Measurements from ENCODE around the gene STRIT1.
"Not testable (repeated sequence)": the region's sequence is repeated elsewhere in the genome, so short reads cannot be mapped to it uniquely, and the experiment has no call there.

Gene STRIT1

GRCh38 chr3:155312781-155313180, 19.3 kb upstream of the STRIT1 start:
- DNase-seq: no peak

DNA sequence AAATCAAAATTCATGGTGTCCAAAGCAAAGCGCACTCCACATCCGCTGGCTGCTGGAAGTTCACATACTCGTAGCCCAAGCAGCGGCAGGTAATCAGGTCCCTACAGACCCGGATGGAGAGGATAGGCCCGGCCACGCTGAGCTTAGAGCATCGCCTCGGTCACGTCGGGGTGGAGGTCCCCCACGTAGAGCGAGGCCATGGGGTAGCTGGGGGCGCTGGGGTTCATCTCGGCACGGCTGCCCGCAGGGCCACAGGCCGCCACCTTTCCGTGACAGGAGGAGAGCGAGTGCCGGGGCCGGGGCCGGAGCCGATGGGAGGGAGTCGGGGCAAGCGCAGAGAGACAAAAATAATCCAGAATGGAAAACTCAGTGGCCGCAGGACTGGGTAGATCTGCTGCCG, 16.1 kb upstream of the STRIT1 start:
- DNase-seq: no peak

GRCh38 chr3:155308831-155309230, 15.3 kb upstream of the STRIT1 start:
- DNase-seq: no peak

GRCh38 chr3:155307183-155307582, 13.7 kb upstream of the STRIT1 start:
- DNase-seq: no peak

- no peak for DNase-seq
Observed at GRCh38 chr3:155304394-155304793, 10.9 kb upstream of the STRIT1 start.

GRCh38 chr3:155303540-155304097, 10.1 kb upstream of the STRIT1 start:
- no peak for DNase-seq

DNA sequence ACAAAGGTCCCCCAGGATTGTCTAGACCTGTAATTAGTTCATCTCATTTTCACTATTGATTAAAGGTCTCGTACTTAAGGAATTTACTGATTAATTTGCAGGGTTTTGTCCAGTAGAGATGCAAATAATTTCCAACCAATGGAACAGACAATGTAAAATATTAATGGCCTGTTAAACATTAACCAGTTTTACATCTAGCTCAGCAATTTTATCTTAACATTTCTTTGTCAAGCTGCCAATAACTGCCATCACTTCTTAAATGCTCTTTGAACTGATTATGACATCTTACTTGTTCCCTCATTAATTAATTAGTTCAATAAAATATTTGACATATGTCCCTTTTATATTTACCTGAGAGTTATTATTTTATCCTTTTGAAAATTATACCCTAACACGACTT, 9.4 kb upstream of the STRIT1 start:
- DNase-seq: no peak

DNA sequence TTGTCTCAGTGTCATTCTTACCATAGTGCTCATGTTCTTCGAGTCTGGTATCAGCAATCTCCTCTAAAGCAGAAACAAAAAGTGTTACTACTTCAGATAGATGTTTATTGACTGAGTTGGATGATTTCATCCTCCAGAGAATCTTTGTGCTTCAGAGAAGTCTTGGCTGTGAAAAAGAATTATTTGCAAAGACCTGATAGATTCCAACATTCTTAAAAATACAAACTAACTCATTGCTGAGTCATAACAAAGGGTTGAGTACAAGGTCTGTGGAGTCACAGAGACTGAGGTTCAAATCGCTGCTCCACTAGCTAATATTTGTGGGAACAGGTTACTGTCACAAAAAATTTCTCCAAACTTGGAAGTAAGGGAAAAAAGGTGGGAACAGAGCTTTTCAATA, 9.0 kb upstream of the STRIT1 start:
- DNase-seq: no peak

DNA sequence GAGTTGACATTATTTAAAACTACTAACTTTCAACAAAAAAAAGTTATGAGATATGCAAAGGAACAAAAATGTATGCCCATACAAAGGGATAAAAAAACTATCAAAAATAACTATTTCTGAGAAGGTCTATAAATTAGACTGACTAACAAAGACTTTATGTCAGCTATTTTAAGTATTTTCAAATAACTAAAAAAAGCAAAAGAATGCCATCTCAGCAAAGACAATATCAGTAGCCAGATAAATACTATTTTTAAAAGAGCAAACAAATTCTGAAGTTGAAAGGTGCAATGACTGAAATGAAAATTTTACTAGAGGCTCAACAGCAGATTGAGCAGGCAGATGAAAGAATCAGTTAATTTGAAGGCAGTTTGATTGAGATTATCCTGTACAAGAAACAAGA, 3.6 kb upstream of the STRIT1 start:
- DNase-seq: no peak

GRCh38 chr3:155296413-155296812, 2.9 kb upstream of the STRIT1 start:
- DNase-seq: no peak

DNA sequence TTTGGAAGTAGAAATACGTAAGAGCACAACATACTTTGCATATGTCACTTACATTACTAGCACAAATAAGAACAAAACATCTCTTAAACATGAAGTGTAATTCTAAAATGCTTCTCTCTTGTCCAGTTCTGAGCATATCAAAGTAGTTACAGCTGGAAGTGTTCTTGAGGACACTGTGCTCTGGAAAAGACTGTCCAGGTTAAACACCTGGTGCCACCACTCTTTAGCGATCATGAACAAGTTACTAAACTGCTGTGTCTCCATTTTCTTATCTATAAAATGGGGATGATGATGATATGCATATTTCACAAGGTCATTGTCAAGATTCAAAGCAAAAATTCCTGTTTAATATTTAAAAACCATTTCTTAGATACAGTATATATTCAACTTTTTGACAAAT, 790 bp downstream of the STRIT1 start:
- DNase-seq: no peak

DNA sequence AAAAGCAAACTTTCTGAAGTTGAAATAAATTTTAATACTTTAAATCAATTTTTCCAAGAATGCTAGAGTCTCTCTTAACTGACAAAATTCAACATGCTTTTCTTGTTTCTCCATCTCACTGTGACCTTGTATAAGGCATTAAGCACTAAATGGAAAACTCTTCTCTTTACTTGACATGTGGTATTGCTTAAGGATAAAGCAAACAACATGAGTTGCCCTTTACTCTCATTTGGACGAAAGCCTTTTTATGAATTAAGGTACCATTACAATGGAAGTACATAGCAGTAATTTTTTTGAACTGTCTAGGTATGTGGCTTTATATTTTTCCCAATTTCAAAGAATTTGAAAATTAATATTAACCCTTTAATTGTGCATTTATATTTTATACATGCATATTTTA, 1.4 kb downstream of the STRIT1 start:
- DNase-seq: no peak

GRCh38 chr3:155286736-155287135, 6.7 kb downstream of the STRIT1 start:
- no peak for DNase-seq

DNA sequence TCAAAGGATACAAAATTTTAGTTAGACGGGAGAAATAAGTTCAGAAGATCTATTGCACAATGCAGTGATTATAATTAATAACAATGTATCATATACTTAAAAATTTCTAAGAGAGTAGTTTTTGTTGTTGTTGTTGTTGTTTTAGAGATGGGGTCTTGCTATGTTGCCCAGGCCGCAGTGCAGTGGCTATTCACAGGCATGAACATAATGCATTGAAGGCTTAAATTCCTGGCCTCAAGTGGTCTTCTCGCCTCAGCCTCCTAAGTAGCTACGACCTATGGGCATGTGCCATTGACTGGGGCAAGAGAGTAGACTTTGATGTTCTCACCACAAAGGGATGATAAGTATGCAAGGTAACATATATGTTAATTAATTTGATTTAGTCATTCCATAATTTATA, 7.5 kb downstream of the STRIT1 start:
- no peak for DNase-seq

DNA sequence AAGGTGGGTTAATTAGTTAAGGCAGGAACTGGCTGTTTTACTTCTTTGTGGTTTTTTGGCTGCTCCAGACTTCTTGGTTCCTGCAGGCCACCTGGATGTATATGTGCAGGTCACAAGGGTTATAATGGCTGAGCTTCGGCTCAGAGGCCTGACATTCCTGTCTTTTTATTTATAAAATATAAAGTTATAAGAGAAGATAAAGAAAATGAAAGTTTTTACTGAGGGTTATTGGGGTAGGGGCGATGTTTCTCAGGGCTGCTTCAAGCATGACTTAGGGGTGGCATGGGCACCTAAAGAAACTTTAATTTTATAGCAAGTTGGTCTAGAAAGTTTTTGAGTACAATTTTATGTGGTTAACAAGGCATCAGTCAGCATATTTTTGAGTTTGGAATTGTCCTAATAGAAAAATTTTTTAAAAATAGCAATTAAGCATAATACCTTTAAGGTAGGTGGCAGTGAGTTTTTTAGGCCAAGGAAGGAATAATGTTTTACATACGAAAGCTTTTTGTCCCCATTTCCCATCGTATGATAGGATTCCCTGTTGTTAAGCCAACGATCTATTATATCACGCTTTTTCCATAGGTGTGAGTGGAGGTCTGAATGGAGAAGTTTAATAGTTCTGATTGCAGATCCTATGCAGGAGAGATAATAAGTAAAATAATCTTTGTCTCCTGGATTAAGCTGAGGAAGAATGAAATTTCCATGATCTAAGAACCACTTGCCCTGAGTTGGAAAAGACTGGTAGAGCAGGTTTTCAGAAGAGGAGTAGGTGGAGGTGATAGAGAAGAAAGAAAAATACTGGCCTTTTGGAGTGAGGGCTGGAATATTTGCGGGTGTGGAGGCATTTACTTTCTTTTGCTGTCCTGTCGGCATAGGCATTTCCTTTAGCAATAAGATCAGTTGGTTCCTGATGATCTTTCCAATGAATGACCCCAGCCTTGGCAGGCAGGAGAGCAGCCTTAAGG, 10.1 kb downstream of the STRIT1 start:
- DNase-seq: no peak

DNA sequence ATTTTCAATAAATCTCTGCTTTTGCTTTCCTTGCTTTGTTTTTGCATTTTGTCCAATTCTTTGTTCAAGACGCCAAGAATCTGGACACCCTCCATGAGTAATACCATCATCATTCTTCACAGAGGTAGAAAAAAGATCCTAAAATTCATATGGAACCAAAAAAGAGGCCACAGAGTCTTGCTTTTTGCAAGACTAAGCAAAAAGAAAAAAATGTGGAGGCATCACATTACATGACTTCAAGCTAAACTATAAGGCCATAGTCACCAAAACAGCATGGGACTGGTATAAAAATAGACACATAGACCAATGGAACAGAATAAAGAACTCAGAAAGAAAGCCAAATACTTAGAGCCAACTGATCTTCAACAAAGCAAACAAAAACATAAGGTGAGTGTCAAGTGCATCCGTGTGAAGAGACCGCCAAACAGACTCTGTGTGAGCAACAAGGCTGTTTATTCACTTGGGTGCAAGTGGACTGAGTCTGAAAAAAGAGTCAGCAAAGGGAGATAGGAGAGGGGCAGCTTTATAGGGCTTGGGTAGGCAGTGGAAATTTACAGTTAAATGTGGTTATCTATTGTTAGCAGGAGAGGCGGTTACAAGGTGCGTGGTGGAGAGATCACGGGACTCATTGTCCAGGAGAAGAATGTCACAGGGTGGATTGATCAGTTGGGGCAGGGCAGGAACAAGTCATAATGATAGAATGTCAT, 10.9 kb downstream of the STRIT1 start:
- DNase-seq: no peak

GRCh38 chr3:155281912-155282311, 11.6 kb downstream of the STRIT1 start:
- no peak for DNase-seq

DNA sequence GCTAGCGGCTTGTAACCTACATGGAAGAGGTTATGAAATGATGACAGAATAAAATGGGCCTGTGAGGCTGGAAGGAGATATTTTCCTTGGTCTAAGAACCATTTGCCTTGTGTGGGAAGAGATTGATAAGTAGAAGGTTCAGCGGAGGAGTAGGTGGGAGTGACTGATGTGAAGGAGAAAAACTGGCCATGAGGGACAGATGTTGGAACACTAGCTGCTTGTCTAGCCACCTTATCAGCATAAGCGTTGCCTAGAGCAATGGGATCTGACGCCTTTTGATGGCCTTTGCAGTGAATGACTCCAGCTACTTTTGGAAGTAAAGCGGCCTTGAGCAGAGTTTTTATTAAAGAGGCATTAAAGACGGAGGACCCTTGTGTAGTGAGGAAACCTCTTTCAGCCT, 17.4 kb downstream of the STRIT1 start:
- not testable (repeated sequence) for DNase-seq

DNA sequence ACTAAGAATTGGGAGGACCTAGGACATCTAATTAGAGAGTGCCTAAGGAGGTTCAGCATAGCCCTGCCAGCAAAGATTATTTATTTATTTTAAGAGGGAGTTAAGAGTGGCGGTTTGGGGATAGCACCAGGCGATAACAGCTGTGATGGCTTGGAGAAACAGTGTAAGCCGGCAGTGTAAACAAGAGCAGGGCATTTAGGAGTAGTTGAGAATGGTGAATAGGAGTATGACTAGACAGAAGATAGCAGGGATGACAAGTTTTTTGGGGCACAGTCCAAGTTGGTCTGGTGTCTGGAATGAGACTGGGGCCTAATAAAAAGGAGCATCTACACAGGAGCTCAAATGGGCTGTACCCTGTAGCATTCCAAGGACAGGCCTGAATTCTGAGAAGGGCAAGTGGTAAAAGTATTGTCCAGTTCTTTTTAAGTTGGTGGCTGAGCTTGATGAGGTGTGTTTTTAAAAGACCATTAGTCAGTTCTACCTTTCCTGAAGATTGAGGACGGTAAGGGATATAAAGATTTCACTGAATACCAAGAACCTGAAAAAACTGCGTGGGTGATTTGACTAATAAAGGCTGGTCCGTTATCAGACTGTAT, 18.2 kb downstream of the STRIT1 start:
- not testable (repeated sequence) for DNase-seq

DNA sequence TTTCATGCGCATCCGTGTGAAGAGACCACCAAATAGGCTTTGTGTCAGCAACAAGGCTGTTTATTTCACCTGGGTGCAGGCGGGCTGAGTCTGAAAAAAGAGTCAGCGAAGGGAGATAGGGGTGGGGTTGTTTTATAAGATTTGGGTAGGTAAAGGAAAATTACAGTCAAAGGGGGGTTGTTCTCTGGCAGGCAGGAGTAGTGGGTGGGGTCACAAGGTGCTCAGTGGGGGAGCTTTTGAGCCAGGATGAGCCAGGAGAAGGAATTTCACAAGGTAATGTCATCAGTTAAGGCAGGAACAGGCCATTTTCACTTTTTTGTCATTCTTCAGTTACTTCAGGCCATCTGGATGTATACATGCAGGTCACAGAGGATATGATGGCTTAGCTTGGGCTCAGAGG, 19.0 kb downstream of the STRIT1 start:
- not testable (repeated sequence) for DNase-seq

DNA sequence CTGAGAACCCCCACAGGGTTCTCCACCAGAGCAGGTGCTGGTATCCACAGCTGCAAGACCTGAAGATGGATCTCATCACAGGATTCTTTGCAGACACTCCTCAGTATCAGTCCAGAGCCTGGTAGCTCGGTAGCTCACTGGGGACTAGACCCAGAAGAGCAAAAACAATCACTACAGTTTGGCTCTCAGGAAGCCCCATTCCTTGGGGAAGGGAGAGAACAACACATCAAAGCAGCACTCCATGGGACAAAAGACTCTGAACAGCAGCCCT, 22.2 kb downstream of the STRIT1 start:
- DNase-seq: no peak

DNA sequence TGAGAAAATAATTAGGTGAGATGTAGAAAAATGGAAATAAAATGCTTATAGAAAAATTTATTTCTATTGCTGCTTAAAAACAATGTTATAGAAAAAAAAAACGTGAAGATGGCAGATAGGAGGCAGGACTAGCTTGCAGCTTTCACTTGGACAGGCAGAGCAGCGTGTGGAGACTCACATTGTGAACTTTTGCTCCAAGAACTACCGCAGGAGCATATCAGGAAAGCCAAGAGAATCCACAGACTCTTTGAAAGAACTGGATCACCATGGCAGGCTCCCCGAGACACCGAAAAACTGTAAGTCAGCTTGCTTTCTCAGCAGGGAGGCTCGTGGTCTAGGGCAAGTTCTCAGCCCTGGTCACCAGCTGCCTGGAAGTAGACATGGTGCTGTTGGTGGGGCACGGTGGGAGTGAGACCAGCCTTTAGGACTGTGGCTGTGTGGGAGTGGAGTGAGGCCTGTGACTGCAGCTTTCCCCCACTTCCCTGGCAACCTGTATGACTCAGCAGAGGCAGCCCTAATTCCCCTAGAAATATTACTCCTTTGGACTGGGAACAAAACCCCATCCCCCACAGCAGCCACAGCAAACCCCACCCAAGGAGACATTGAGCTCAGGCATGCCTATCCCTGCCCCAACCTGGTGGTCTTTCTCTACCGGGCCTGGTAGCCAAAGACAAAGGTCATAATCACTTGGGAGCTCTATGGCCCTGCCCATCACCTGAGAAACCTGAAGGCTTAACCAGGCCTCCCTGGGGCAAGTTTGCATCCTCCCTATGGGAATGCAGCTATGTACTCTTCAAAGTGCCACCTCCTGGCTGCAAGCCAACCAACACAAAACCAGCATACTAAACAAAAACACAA, 22.8 kb downstream of the STRIT1 start:
- DNase-seq: no peak

GRCh38 chr3:155270063-155270462, 23.4 kb downstream of the STRIT1 start:
- DNase-seq: no peak

Measured in activated CD4-positive, alpha-beta T cell treated with anti-CD3 and anti-CD28 coated beads, Interleukin-10, Interleukin-2, amounts not matched to agents 100 ng/mL and 50 ng/mL, durations not matched to agents 16 hours and 8 hours (primary cell).